Esophagus (tissue), 2 donors: Measurements from ENCODE around the gene ISL2. TPM values are rescaled to one million over a fixed set of nuclear protein-coding genes. Genes with fewer than 3 reads are reported as not detected.

ENCODE experiments used
- H3K27ac ChIP-seq, 2 donors: one replicate each; pipeline ENCODE4 v1.5.1; 2013; ENCODE audit warnings: low read depth in 2 of 2, mild to moderate bottlenecking in 2 of 2, inconsistent platforms in 1 of 2, low read length in 1 of 2, moderate library complexity in 1 of 2
- H3K27me3 ChIP-seq, 2 donors: one replicate each; pipeline ENCODE4 v1.6.1; 2013; ENCODE audit warnings: low read length in 2 of 2, control low read depth in 1 of 2, mild to moderate bottlenecking in 1 of 2; ENCODE audit not compliant: insufficient read depth in 2 of 2, control insufficient read depth in 1 of 2
- H3K36me3 ChIP-seq, 2 donors: one replicate each; pipeline ENCODE4 v1.6.1; 2013; ENCODE audit warnings: low read length in 1 of 2; ENCODE audit not compliant: control insufficient read depth in 2 of 2, insufficient read depth in 2 of 2
- H3K4me1 ChIP-seq, 2 donors: one replicate each; pipeline ENCODE4 v1.6.1; 2013; ENCODE audit warnings: low read length in 1 of 2; ENCODE audit not compliant: control insufficient read depth in 2 of 2, insufficient read depth in 2 of 2
- H3K4me3 ChIP-seq, 2 donors: one replicate each; pipeline ENCODE4 v1.5.1; 2013; ENCODE audit warnings: low read length in 2 of 2, mild to moderate bottlenecking in 2 of 2, low read depth in 1 of 2, moderate library complexity in 1 of 2
- H3K9me3 ChIP-seq, 2 donors: one replicate each; pipeline ENCODE4 v1.6.1; 2013; ENCODE audit warnings: mild to moderate bottlenecking in 2 of 2, low read depth in 1 of 2, low read length in 1 of 2, moderate library complexity in 1 of 2; ENCODE audit not compliant: control insufficient read depth in 2 of 2, insufficient read depth in 1 of 2
- WGBS, 2 donors: extraction: QIAGEN DNeasy Blood & Tissue Kit; methylation state at CpG; one replicate each; pipeline ENCODE4 v1.1.7; 2013; 5-methylcytosine and 5-hydroxymethylcytosine counted together
- polyA plus RNA-seq, 2 donors: library from polyadenylated mRNA; stranded (reverse); fragments of 200-250 nt; gene quantifications; one replicate each; pipeline ENCODE4 v1.2.3, GENCODE V29; 2013
- donor health status: healthy with polysubstance abuse.
- donor health status: Bipolar disorder and iron deficiency.

Gene ISL2
- polyA plus RNA-seq, 2 donors = 0.24 TPM

DNA sequence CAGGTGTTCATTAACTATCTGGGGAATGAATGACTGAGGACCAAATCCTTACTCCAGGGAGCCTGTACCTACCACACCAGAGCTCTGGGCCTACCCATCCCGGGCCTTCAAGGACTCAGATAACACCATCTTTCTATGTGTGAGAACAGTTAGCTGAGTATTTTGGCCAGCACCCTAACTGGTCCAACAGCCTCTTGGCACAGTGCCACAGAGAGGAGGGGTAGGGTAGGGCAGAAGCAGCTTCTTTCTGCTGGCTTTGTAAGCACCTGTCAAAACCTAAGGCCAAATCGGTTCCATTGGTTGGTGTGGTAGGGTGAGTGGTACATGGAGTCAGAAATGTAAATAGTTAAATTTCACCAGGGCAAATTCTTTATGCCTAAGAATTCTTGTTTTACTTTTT is 26.7 kb downstream of the ISL2 start:
- H3K9me3 ChIP-seq = no peaks in the 10 kb centered on the region
- no peaks in the 10 kb centered on the region for H3K27me3 ChIP-seq
- WGBS, 2 donors = 70 to 71% methylated on average over 2 of the region's 2 CpGs
- H3K36me3 ChIP-seq = peaks cover 0 to 3% of the 10 kb centered on the region in 2 donors
- H3K27ac ChIP-seq = no peak overlapping the region
- H3K4me1 ChIP-seq = peaks cover 2% of the 10 kb centered on the region in 2 donors
- H3K4me3 ChIP-seq = no peak overlapping the region

DNA sequence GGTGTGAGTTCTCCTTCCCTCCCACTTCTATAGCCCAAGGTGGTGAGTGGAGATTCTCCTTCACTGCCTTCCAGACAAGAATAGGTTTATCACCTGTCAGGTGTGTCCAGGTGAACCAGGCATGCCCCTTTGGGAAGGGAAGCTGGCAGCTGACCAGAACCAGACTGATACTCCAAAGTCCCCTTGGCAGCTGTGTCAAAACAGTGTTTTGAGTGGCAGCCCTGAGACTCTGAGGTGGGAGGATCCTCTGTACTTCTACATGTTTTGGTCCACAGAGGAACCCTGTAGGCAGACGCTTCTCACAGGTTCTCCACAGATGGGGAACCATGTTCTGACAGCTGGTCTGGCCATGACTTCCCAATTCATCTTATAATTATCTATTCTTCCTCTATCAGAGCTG is 30.1 kb downstream of the ISL2 start:
- Histone ChIP-seq H3K4me3 (no peak overlapping the region), H3K9me3 (no peaks in the 10 kb centered on the region)
- WGBS, 2 donors = 91 to 92% methylated on average over 1 of the region's 1 CpG

DNA sequence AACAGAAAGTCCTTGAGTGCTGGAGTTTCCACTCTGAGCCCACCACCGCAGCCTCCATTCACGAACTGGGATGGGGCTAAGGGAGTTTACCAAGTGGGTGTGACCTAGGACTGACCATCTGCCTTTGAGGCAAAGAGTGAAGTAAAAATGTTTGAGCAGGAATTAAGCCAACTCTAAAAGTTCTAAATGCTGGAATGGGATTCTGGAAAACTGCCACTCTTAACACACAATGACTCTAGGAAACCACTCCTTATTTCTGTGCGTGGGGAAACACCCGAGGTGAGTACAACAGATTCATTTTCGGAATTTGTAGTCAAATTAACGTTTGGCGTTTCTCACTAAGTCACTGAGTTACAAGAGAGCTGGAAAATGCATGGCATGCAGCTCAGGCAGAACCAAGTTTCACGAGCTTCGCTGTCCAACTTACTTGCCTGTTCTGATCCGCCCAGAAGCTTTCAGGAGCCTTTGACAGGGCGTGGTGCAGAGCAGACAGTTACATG is 31.6 kb downstream of the ISL2 start:
- H3K9me3 ChIP-seq = no peaks in the 10 kb centered on the region
- no peak overlapping the region for H3K4me3 ChIP-seq
- 28 to 44% methylated on average over 11 of the region's 11 CpGs for WGBS, 2 donors
- H3K27ac ChIP-seq = no peak overlapping the region
- H3K27me3 ChIP-seq = no peaks in the 10 kb centered on the region
- H3K36me3 ChIP-seq = no peaks in the 10 kb centered on the region
- peaks cover 4% of the 10 kb centered on the region in 2 donors for H3K4me1 ChIP-seq

More for the DNA sequence above, 30.1 kb downstream of the ISL2 start:
- no peak overlapping the region for H3K27ac ChIP-seq
- H3K4me1 ChIP-seq = peaks cover 4% of the 10 kb centered on the region in 2 donors
- H3K27me3 ChIP-seq = no peaks in the 10 kb centered on the region
- H3K36me3 ChIP-seq = no peaks in the 10 kb centered on the region

DNA sequence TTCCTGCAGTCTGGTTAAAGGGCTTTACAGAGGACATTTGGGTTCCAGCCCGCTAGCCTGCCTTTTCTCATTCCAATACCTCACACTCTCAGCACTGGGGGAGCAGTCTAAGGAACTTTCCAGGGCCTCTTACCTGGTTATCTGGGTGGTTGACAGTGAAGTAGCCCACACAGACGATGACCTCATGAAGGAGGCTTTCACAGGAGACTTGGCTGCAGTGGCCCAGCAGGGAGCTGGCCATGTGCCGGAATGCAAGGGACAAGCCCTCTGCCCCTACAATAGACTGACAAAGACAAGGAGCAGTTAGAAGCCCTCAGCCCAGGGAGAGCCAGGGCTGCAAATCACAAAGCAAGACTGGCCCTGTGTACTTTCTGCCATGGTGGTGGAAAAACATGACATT is 39.5 kb downstream of the ISL2 start:
- 94 to 96% methylated on average over 3 of the region's 3 CpGs for WGBS, 2 donors
- Histone ChIP-seq H3K9me3 (no peaks in the 10 kb centered on the region), H3K4me1 (no peaks in the 10 kb centered on the region), H3K27ac (no peak overlapping the region), H3K27me3 (no peaks in the 10 kb centered on the region), H3K4me3 (no peak overlapping the region), H3K36me3 (no peaks in the 10 kb centered on the region)

DNA sequence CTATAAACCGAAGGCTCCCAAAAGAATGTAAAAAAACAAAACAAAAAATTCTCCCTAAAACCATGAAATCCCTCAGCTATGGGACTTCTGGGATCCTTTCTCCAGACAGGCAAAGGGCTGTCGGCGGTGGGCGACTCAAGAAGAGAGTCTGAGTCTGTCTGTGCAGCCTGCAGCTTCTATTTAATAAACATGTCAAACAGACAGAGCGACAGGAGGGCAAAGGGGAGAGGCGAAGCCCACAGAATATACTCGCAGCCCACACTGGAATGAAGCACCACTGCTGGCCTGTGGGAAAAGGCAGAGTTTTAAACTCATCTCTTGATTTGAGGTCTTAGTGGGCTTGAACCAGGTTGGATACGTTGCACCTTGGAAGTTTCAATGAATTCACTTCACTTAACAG is 40.2 kb downstream of the ISL2 start:
- WGBS, 2 donors = 80 to 83% methylated on average over 8 of the region's 8 CpGs
- no peaks in the 10 kb centered on the region for H3K9me3 ChIP-seq
- H3K27ac ChIP-seq = no peak overlapping the region
- H3K36me3 ChIP-seq = no peaks in the 10 kb centered on the region
- H3K4me1 ChIP-seq = no peaks in the 10 kb centered on the region
- no peaks in the 10 kb centered on the region for H3K27me3 ChIP-seq
- H3K4me3 ChIP-seq = no peak overlapping the region

DNA sequence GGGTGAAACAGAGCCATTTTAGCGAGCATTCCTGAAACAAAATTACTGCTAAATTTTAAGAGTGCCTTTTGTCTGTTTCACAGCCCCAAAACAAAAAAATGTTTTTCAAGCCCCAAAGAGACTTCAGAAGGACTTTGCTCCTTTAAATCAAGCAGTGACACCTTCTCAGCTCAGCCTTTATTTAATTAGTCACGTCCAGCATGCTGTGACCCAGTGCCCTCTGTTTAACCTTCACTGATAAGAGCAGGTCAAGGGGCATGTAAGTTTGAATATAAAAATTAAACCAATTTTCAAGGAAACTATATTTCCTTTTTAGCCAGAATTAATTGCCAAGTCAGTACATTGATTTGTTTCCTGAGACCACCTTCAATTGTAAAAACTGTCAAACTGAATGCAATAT is 40.6 kb downstream of the ISL2 start:
- no peaks in the 10 kb centered on the region for H3K4me1 ChIP-seq
- H3K36me3 ChIP-seq = no peaks in the 10 kb centered on the region
- H3K9me3 ChIP-seq = no peaks in the 10 kb centered on the region
- H3K27ac ChIP-seq = no peak overlapping the region
- no peak overlapping the region for H3K4me3 ChIP-seq
- no peaks in the 10 kb centered on the region for H3K27me3 ChIP-seq
- WGBS, 2 donors = 69 to 77% methylated on average over 2 of the region's 2 CpGs

DNA sequence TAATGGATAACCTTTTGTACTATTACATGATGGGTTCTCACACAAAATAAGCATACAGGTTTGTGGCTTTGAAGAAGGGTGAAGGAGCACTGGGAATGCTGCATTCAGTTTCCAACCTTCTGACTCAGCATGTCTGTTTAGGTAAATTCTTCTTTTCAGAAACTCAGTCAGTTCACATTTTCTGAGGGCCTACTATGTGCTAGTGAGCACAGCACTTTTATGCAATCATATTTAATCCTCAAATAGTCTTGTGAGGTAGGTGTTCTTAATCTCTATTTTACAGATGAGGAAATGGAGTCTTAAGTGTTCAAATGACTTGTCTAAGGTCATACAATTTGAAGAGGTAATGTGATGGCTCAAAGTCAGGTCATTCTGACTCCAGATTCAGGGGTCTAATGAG is 41.2 kb downstream of the ISL2 start:
- H3K4me3 ChIP-seq = no peak overlapping the region
- H3K9me3 ChIP-seq = no peaks in the 10 kb centered on the region
- no peaks in the 10 kb centered on the region for H3K4me1 ChIP-seq
- no peaks in the 10 kb centered on the region for H3K27me3 ChIP-seq
- no peaks in the 10 kb centered on the region for H3K36me3 ChIP-seq
- no peak overlapping the region for H3K27ac ChIP-seq

DNA sequence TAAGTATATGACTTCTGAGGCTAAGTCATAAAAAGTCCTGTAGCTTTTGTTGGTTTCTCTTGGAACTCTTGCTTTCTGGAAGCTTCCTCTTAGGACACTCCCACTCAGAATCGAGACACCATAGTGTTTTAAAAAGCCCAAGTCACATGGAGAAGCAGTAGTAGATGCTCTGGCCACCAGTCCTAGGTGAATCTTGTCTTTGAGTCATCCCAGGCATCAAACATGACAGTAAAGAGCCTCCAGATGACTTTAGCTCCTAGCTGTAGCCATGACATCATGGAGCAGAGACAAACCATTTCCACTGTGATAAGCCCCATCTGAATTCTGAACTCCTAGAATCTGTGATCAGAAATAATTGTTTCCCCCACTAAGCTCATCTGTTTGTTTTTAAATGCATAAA is 42.1 kb downstream of the ISL2 start:
- no peaks in the 10 kb centered on the region for H3K27me3 ChIP-seq

DNA sequence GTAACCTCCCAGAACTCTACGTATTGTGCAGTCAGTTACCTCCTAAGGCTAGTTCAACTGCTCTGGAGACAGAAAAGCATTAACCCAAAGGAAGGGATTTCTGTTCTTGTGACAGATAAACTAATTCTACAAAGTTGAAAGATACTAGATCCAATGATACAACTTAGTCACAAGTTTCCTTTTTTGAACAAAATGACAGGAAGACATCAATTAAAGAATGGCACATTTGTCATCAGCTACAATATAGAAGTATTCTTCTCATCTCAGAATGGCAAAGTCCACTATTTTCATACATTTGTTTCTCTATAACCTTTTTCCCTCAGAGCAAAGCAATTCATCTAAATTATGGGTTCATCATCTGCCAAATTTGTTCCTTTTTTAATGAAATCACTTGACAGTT is 43.7 kb downstream of the ISL2 start:
- Histone ChIP-seq H3K4me1 (no peaks in the 10 kb centered on the region), H3K4me3 (no peak overlapping the region), H3K27me3 (no peaks in the 10 kb centered on the region), H3K27ac (no peak overlapping the region), H3K36me3 (no peaks in the 10 kb centered on the region), H3K9me3 (no peaks in the 10 kb centered on the region)
- 88% methylated on average over 1 of the region's 1 CpG for WGBS, 2 donors

More for the DNA sequence above, 42.1 kb downstream of the ISL2 start:
- 88 to 96% methylated on average over 1 of the region's 1 CpG for WGBS, 2 donors
- no peaks in the 10 kb centered on the region for H3K4me1 ChIP-seq
- no peak overlapping the region for H3K27ac ChIP-seq
- no peak overlapping the region for H3K4me3 ChIP-seq
- no peaks in the 10 kb centered on the region for H3K36me3 ChIP-seq
- H3K9me3 ChIP-seq = no peaks in the 10 kb centered on the region

DNA sequence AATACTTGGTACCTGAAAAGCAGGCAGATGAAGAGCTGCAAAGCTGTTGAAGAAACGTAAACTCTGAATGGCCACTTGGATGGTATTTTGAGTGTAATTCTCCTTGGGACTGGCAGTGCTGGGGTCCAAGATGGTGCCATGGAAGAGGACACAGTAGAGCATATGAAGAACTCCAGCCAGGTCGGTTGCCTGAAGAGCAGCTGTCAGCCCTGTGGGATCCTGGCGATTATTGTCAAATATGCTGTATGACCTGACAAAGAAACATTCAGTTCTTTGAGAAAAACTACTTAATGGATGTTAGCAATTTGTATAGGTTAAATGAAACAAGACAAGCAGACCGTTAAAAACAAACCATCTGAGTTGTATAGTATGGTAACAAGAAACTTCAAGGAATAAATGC is 44.8 kb downstream of the ISL2 start:
- no peak overlapping the region for H3K27ac ChIP-seq
- H3K36me3 ChIP-seq = no peaks in the 10 kb centered on the region
- H3K27me3 ChIP-seq = no peaks in the 10 kb centered on the region
- WGBS, 2 donors = 94 to 95% methylated on average over 4 of the region's 4 CpGs
- no peaks in the 10 kb centered on the region for H3K4me1 ChIP-seq
- no peaks in the 10 kb centered on the region for H3K9me3 ChIP-seq
- no peak overlapping the region for H3K4me3 ChIP-seq
